ENCODE measurements around the gene PALMD. TPM values are rescaled to one million over a fixed set of nuclear protein-coding genes. Genes with fewer than 3 reads are reported as not detected.

Gene PALMD
- total and polyA plus RNA-seq, 2 donors (not counting 1 experiment from before 2014, with no cell fraction given): not detected

DNA sequence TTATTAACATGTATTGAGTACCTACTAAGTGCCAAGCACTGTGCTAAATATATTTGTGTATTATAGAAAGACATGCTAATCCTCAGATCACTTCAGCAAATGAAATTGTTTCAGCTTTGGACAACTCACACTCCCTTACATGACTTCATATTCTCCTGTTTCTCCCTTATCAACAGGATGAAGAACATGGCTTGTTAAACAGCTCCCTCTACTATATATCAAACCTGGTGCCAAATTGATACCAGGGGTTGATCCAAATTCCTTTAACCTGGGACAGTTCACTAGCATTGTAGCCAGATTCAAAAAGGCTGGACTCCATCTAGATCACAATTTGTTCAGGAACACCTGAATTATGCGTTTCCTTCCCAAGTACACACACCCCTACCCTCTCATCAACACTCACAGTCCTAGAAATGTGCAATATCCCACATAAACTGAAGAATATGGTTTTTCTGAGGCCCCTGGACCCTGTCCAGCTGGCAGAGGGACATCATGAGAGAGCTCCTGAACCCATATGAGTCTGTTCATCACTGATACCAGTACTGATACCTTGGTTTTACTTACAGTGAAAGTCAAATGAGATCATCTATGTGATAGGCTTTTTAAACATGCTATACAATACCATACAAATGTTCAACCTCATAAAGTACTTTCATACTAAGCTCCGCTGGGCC is 47.0 kb upstream of the PALMD start:
- H2AFZ ChIP-seq (ENCODE audit: insufficient read depth, low read depth, low read length, poor library complexity, severe bottlenecking): no peak overlapping the region

DNA sequence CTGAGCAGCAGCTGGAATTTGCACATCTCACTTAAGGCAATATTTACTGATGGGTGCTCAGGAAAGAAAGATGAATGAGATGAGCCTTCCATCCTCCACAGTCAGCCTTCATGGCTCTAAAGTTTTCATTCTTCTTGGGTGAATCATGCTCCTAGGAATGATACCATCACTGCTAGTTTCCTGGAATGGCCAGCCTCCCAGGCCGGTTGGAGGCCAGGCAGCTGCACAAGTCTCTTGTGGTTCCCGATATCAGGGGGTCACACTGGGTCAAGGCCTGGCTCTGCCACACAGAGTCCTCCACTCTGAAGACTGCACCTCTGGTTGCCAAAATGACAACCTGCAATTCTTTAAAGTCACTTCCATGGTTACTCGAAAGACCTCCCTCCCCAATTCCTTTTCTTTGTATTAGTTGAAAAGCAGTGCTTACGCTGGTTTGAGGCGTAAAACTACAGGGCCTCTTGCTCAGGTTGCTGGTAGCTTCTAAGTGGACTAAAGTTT is 46.2 kb upstream of the PALMD start:
- no peak overlapping the region for H3K4me2 ChIP-seq (replicated peaks; ENCODE audit: low read depth, low read length, poor library complexity, severe bottlenecking)
- H3K36me3 ChIP-seq (replicated peaks in 1 of 2; ENCODE audit: control extremely low read depth in 1 of 2, control insufficient read depth in 1 of 2, extremely low read depth in 1 of 2, insufficient read depth in 2 of 2, low read length in 1 of 2): no peaks in the 10 kb centered on the region
- DNase-seq: no peak
- no peaks in the 10 kb centered on the region for H3K27me3 ChIP-seq (replicated peaks in 1 of 4; ENCODE audit: control extremely low read depth in 1 of 4, control insufficient read depth in 3 of 4, insufficient read depth in 4 of 4, low read length in 3 of 4)
- H3K27ac Mint-ChIP-seq: no peak overlapping the region
- TF ChIP-seq, protein P1, sequence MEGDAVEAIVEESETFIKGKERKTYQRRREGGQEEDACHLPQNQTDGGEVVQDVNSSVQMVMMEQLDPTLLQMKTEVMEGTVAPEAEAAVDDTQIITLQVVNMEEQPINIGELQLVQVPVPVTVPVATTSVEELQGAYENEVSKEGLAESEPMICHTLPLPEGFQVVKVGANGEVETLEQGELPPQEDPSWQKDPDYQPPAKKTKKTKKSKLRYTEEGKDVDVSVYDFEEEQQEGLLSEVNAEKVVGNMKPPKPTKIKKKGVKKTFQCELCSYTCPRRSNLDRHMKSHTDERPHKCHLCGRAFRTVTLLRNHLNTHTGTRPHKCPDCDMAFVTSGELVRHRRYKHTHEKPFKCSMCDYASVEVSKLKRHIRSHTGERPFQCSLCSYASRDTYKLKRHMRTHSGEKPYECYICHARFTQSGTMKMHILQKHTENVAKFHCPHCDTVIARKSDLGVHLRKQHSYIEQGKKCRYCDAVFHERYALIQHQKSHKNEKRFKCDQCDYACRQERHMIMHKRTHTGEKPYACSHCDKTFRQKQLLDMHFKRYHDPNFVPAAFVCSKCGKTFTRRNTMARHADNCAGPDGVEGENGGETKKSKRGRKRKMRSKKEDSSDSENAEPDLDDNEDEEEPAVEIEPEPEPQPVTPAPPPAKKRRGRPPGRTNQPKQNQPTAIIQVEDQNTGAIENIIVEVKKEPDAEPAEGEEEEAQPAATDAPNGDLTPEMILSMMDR (IDR thresholded peaks at IDR 0.05): no peak
- TF ChIP-seq EZH2 (IDR thresholded peaks at IDR 0.05; ENCODE audit: borderline replicate concordance, insufficient read depth, low read depth, low read length, poor library complexity, severe bottlenecking): no peak
- no peak overlapping the region for H3K4me3 Mint-ChIP-seq
- H3K4me1 Mint-ChIP-seq: no peaks in the 10 kb centered on the region
- peaks cover 0 to 4% (median 0%) of the 10 kb centered on the region in 3 donors for H3K9me3 ChIP-seq (ENCODE audit: control extremely low read depth in 1 of 3, control insufficient read depth in 2 of 3, insufficient read depth in 1 of 3, low read length in 2 of 3)
- H3K4me3 ChIP-seq (ENCODE audit: control extremely low read depth in 1 of 5, extremely low read depth in 1 of 5, insufficient read depth in 1 of 5, low read depth in 2 of 5, low read length in 4 of 5): no peak overlapping the region
- H3K27me3 Mint-ChIP-seq: no peaks in the 10 kb centered on the region
- H4K20me1 ChIP-seq (ENCODE audit: control insufficient read depth, insufficient read depth, low read length, poor library complexity, severe bottlenecking): no peaks in the 10 kb centered on the region
- H3K4me1 ChIP-seq (ENCODE audit: control insufficient read depth in 2 of 2, insufficient read depth in 2 of 2, low read length in 2 of 2): no peaks in the 10 kb centered on the region
- no peaks in the 10 kb centered on the region for H3K79me2 ChIP-seq (ENCODE audit: control insufficient read depth, insufficient read depth, low read length)
- CTCF ChIA-PET: no interaction called here
- no peak for ATAC-seq (ENCODE audit: low read depth)
- no peak overlapping the region for H2AFZ ChIP-seq (ENCODE audit: insufficient read depth, low read depth, low read length, poor library complexity, severe bottlenecking)
- no peak overlapping the region for H3K27ac ChIP-seq (ENCODE audit: low read length in 2 of 2)
- H3K9ac ChIP-seq (ENCODE audit: low read length): no peak overlapping the region
- no peaks in the 10 kb centered on the region for H3K9me3 Mint-ChIP-seq (ENCODE audit: insufficient read depth)
- 91% methylated on average over 2 of the region's 5 CpGs for WGBS (ENCODE audit: insufficient coverage)
- POLR2A ChIA-PET: no interaction called here
- intact Hi-C loops (cut with micrococcal nuclease): no loop called here

More for the DNA sequence above, 47.0 kb upstream of the PALMD start:
- Histone ChIP-seq H3K27me3 (replicated peaks in 1 of 4; ENCODE audit: control extremely low read depth in 1 of 4, control insufficient read depth in 3 of 4, insufficient read depth in 4 of 4, low read length in 3 of 4) (no peaks in the 10 kb centered on the region), H3K36me3 (replicated peaks in 1 of 2; ENCODE audit: control extremely low read depth in 1 of 2, control insufficient read depth in 1 of 2, extremely low read depth in 1 of 2, insufficient read depth in 2 of 2, low read length in 1 of 2) (no peaks in the 10 kb centered on the region), H3K4me2 (replicated peaks; ENCODE audit: low read depth, low read length, poor library complexity, severe bottlenecking) (no peak overlapping the region), H3K4me3 (ENCODE audit: control extremely low read depth in 1 of 5, extremely low read depth in 1 of 5, insufficient read depth in 1 of 5, low read depth in 2 of 5, low read length in 4 of 5) (no peak overlapping the region), H3K4me1 (ENCODE audit: control insufficient read depth in 2 of 2, insufficient read depth in 2 of 2, low read length in 2 of 2) (no peaks in the 10 kb centered on the region), H4K20me1 (ENCODE audit: control insufficient read depth, insufficient read depth, low read length, poor library complexity, severe bottlenecking) (no peaks in the 10 kb centered on the region), H3K9me3 (ENCODE audit: control extremely low read depth in 1 of 3, control insufficient read depth in 2 of 3, insufficient read depth in 1 of 3, low read length in 2 of 3) (peaks cover 0 to 4% (median 0%) of the 10 kb centered on the region in 3 donors), H3K79me2 (ENCODE audit: control insufficient read depth, insufficient read depth, low read length) (no peaks in the 10 kb centered on the region), H3K9ac (ENCODE audit: low read length) (no peak overlapping the region), H3K27ac (ENCODE audit: low read length in 2 of 2) (no peak overlapping the region)
- intact Hi-C loops (cut with micrococcal nuclease): no loop called here
- no peaks in the 10 kb centered on the region for H3K4me1 Mint-ChIP-seq
- H3K27me3 Mint-ChIP-seq: no peaks in the 10 kb centered on the region
- TF ChIP-seq, protein P1 (IDR thresholded peaks at IDR 0.05): no peak
- no peak for TF ChIP-seq EZH2 (IDR thresholded peaks at IDR 0.05; ENCODE audit: borderline replicate concordance, insufficient read depth, low read depth, low read length, poor library complexity, severe bottlenecking)
- CTCF ChIA-PET: no interaction called here
- no peak for DNase-seq
- ATAC-seq (ENCODE audit: low read depth): no peak
- POLR2A ChIA-PET: no interaction called here
- H3K27ac Mint-ChIP-seq: no peak overlapping the region
- 64% methylated on average over 1 of the region's 2 CpGs for WGBS (ENCODE audit: insufficient coverage)
- no peak overlapping the region for H3K4me3 Mint-ChIP-seq
- H3K9me3 Mint-ChIP-seq (ENCODE audit: insufficient read depth): no peaks in the 10 kb centered on the region
